Cardiac fibroblast (primary cell): ENCODE data around the gene SFXN3.

Experiments
- DNase-seq, 2 donors: peaks; one replicate each; pipeline versions ENCODE4 v3.0.0 to v3.0.0-alpha.2; 2010; ENCODE audit warnings: low read depth in 2 of 2
- H3K4me3 ChIP-seq, 2 donors: replicated peaks in 1 of 2; 1 replicate in 1 of 2; 2 replicates in 1 of 2; pipeline ENCODE4 v1.5.1; 2011; ENCODE audit warnings: low read depth in 2 of 2, low read length in 2 of 2, mild to moderate bottlenecking in 2 of 2, moderate library complexity in 1 of 2
- TF ChIP-seq, protein P1 (sequence below): IDR thresholded peaks from one replicate; pipeline ENCODE4 v1.5.1; 2011; ENCODE audit warnings: low read depth, mild to moderate bottlenecking, low read length, inconsistent platforms

The SFXN3 gene

DNA sequence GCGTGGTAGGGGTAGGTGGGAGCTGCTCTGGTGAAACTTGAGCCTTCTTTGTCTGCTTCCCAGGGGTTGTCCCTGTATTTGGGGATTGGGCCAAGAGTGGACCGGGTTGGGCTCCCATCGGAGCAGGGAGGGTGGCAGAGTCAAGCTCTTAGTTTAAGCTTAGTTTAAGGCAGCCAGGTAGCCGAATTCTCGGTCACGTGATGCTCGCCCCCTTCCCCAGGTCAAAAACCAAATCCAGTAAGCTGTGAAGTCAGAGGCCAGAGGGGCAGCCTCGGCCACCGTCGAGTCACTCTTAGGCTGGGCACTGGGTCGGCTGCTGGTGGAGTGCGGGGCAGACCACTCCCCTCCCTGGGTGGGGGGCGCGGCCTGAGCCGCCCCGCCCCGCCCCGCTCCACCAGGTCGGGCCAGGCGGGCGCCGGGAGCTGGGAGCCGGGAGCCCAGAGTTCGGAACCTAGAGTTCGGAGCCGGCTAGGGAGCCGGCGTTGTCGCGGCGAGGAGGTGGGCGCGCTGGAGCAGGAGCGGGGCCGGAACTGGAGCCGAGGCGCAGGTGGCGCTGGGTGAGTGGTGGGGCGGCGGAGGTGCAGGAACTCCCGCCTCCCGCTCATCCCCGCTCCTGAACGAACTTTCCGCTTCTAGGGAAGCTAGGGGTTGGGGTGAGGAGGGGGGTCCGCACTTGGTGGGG lies 34.2 kb upstream of the SFXN3 start:
- H3K4me3 ChIP-seq = peak overlapping the region; percentile 78 to 79
- DNase-seq = no peak

DNA sequence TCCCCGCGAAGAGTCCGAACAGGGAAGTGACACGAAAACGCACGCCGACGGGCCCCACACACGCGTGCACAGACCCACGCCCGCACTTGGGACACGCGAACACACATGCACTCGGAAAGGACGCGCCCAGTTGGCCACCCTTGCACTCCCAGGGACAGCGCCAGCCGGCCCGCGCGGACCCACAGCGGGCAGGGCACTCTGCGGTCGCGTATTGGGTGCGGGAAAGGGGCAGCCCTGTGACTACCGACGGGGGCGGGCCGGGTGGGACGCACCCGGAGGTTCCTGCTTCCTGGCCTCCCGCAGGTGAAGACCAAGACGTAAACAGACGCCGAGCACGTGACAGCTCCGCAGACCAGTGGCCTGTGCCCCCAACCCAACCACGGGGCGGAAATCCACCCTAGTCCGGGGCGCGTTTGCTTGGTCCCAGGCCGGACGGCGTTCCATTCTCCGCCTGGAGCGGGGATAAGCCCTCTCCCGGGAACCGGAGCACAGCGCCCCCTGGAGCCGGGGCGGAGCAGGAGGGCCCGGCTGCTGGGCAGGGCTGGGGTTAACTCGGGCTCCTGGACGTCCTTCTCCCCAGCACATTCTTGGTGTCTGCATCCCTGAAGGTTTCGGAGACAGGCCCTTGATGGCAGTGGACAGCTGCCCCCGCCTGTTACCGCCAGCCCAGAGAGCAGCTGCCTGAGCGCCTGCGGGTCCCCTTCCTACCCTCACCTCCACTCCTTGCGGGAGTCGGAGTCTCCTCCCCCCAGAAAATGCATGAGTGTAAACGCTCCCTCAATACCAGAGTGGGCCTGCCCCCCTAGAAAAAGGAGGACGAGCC lies 33.5 kb upstream of the SFXN3 start:
- peak overlapping the region; percentile 78 to 79 for H3K4me3 ChIP-seq
- TF ChIP-seq, protein P1, sequence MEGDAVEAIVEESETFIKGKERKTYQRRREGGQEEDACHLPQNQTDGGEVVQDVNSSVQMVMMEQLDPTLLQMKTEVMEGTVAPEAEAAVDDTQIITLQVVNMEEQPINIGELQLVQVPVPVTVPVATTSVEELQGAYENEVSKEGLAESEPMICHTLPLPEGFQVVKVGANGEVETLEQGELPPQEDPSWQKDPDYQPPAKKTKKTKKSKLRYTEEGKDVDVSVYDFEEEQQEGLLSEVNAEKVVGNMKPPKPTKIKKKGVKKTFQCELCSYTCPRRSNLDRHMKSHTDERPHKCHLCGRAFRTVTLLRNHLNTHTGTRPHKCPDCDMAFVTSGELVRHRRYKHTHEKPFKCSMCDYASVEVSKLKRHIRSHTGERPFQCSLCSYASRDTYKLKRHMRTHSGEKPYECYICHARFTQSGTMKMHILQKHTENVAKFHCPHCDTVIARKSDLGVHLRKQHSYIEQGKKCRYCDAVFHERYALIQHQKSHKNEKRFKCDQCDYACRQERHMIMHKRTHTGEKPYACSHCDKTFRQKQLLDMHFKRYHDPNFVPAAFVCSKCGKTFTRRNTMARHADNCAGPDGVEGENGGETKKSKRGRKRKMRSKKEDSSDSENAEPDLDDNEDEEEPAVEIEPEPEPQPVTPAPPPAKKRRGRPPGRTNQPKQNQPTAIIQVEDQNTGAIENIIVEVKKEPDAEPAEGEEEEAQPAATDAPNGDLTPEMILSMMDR = peak; percentile 95
- peak; percentile 75 to 84 for DNase-seq

More for the DNA sequence above, 34.2 kb upstream of the SFXN3 start:
- TF ChIP-seq, protein P1 = no peak

DNA sequence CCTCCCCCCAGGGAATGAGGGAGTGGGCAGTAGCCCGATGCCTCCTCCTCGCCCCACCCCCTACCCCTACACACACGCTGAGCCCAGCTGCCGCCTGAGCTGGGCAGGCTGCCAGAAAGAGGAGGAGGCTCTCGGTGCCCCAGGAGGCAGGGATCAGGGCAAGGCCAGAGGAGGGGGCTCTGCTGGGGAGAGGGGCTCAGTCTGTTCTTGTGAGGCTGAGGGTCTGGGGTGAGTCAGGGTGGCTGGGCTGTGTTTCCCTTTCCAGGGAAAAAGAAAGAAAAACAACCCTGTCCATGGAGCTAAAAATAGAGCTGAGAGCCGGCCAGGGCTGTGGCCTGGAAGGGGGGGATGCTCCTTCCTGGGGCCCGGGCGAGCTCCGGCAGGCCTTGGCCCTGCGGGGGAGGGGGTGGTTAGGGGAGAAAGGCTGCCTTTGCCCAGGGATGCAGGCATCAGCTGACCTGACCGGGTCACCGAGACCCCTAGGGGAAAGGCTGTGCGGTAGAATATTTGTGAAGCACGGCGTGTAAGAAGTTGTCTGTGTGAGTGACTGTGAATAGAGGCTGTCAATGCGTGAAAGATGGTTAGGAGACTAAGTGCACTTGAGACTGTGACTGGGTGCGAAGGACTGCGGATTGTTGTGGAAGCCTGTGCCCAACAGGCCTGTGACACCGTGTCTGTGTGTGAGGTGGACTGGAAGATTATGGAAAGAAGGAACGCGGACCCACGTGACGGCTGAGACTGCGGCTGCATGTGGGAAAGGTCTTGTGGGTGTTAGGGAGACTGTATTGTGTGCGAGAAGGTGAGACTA lies 32.6 kb upstream of the SFXN3 start:
- TF ChIP-seq, protein P1 = no peak
- peak; percentile 78 to 91 for DNase-seq
- peak overlapping the region; percentile 78 to 79 for H3K4me3 ChIP-seq

DNA sequence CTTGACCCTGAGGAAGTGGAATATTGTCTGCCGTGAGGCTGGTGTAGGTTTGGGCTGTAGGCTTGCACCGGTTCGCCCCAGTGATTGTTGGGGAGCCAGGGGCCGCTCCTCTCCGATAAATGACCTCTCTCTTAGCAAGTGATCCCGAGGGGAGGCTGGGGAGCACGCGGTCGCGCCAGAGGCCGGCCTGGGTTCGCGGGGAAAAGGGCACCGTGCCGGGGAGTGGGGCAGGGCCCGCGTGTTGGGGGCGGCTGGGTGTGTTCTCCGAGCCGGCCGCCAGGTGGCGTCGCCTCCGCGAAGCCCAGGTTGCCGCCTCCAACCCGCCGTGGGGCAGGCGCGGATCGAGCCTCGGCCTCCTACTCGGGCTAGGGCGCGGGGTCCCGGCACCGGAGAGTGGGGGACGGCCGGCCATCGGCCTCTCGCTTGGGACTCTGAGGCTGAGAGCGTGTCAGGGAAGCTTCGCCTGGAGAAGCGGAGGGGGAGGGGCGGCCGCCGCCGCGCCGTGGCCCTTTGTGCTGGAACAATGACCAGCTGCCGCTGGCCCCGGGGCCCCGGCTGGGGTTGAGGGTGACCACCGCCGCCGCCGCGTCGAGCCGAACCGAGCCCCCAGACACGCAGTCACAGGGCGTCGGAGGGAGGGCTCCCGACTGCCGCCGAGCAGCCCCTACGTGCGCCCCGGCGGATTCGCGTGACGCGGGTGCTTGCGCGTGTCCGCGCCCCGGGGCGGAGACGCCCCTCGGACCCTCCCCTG lies 31.9 kb upstream of the SFXN3 start:
- peak overlapping the region; percentile 78 to 79 for H3K4me3 ChIP-seq
- peak; percentile 71 to 91 for DNase-seq
- TF ChIP-seq, protein P1 = peak; percentile 42

DNA sequence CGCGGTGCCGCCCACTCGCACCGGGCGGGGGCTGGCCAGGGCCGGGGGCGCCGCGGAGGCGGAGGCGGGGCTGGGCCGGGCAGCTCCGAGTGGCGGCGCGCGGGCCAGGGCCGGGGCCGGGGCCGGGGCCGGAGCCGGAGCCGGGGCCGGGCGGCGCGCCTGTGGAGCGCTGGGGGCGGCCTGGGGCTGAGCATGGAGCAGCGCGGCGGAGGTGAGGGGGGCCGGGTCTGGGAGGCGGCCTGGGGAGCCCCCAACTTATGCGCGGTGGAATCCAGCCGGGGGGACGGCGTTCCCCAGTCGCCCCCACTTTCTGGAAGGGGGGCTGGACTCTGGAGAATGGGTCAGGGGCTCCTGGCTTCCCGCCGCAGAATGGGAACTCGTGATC lies 31.3 kb upstream of the SFXN3 start, which contains the start of gene LZTS2:
Gene LZTS2 (plus strand): TSS at position 67 of the 385 bp plus-strand sequence. CDS start 2,731 bp downstream, outside the sequence.
- TF ChIP-seq, protein P1 = no peak
- H3K4me3 ChIP-seq = peak within 1 kb of the TSS; percentile 79 to 82
- no peak for DNase-seq
